HG03108 (cell line): ENCODE measurements around the gene ITM2B.
"Not testable (repeated sequence)": the region's sequence is repeated elsewhere in the genome, so short reads cannot be mapped to it uniquely, and the experiment has no call there.

Source experiments
- ATAC-seq: cut with Tn5 transposase; IDR thresholded peaks from one replicate; pipeline ENCODE4 v1.9.1; 2021; ENCODE audit warnings: moderate library complexity; ENCODE audit not compliant: unreplicated experiment

Gene ITM2B

DNA sequence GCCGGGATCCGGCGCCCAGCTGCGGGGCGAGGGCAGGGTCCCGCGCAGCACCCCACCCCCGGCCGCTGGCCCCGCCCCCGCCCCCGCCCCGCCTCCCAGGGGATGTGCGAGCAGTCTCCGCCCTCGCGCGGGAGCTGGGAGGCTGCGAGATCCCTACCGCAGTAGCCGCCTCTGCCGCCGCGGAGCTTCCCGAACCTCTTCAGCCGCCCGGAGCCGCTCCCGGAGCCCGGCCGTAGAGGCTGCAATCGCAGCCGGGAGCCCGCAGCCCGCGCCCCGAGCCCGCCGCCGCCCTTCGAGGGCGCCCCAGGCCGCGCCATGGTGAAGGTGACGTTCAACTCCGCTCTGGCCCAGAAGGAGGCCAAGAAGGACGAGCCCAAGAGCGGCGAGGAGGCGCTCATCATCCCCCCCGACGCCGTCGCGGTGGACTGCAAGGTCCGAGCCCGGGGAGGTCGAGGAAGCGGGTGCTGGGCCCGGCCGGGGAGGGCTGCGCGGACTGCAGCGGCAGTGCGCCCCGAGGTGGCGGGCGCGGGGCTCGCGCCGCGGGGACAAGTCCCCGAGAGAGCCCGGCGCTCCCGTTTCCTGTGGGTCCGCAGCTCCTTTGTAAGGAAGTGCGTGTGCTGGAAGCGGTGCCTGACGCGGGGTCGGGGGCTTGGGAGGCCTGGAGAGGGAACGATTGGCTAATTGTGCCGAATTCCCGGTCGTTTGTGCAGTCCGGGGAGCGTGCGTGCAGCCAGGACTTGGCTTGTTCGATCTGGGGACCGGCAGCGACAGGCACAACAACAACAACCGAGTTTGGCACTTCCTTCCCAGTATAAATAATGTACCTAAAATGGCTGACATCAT is at the start of gene ITM2B:
Gene ITM2B (plus strand): TSS at position 161 of the 843 bp plus-strand sequence. CDS start 155 bp downstream, at position 316.
- ATAC-seq = peak; percentile 66

DNA sequence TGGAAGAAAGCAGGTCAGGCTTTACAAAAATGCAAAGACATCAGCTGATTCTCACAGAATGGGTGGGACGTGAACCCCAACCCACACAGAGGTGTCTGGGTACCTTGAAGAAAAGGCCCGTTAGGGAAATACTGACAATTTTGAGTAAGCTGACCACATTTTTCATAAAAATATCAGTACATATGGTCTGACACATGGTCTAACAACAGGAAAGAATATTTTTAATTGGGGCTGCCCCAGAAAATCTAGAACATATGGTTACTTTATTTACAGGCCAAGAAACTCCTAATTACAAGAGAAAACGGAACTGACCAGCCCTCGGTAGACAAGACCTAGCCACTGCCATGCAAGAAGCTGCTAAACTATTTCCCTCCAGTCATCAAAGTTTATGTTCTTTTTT is 48.7 kb upstream of the ITM2B start:
- no peak for ATAC-seq

- no peak for ATAC-seq
Measured at GRCh38 chr13:48185018-48185417, 48.0 kb upstream of the ITM2B start.

DNA sequence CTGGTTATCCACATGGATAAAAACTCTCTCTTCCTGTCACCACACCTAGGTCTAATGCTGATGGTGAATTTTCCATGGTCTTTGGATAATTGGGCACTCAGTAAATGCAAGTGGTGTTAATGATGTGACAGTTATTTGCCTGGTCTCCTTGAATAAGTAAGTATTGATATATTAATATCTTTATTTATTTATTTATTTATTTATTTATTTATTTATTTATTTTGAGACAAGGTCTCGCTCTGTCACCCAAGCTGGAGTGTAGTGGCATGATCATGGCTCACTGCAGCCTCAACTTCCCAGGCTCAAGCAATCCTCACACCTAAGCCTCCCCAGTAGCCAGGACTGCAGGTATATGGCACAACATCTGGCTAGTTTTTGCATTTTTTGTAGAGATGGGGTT is 46.3 kb upstream of the ITM2B start:
- ATAC-seq = no peak

- no peak for ATAC-seq
Measured at GRCh38 chr13:48188131-48188530, 44.9 kb upstream of the ITM2B start.

DNA sequence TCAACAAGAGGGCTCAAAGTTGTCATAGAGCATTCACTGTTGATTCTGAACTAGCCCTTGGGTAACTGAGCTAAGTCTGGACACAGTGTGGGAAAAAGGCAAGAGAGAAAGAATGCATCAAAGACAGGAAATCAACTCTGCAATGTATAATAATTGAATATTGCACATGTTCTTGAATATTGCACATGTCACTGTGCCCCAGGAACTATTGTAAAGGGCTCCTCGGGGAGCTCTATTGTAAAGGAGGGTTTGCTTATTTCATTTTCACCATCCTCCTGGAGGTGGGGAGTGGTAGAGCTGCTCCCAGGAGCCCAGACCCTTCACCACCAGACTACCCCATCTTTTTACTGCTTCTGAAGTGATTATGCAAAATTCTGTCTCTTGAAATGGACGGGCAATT is 44.4 kb upstream of the ITM2B start:
- ATAC-seq = no peak

GRCh38 chr13:48189171-48189570 is 43.8 kb upstream of the ITM2B start:
- ATAC-seq = no peak

GRCh38 chr13:48192411-48192935 is 40.5 kb upstream of the ITM2B start:
- ATAC-seq = no peak

DNA sequence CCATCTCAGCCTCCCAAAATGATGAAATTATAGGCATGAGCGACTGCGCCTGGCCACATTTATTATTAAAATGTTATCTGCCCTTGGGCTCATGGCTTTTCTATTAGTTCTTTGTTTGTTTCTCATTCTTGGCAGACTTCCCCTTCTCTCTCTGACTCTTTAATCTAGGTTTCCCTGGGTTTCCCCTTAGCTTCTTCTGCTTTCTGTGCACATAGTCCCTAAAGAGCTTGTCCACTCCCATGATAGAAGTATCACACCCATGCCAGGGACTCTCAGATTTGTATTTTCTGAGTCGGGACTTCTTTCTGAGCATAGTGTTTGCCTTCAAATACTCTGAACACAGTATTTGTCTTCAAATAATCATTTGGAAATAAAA is 38.6 kb upstream of the ITM2B start:
- peak; percentile 87 for ATAC-seq

DNA sequence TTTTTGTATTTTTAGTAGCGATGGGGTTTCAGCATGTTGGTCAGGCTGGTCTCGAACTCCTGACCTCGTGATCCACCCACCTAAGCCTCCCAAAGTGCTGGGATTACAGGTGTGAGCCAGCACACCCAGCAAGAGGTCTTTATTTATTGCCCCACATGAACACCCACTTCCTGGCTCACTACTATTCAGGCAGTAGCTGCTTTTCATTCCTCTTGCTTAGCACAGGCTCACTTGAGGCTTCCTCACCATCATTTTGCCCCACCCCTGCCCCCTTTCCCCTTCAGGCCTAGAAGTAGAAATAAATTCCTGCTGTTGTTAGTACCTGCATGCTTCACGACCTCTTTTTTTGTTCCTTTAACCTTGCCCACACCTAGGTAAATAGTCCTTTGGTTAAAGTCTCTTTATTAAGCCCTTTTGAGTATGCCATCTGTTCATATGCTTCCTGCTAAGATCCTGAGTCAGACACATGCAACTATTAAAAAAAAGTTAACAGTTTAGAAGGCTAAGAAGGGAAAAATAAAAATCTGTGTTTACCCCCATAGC is 33.5 kb upstream of the ITM2B start:
- no peak for ATAC-seq

- ATAC-seq = no peak
Measured at GRCh38 chr13:48201044-48201443, 32.0 kb upstream of the ITM2B start.

- ATAC-seq = not testable (repeated sequence)
Measured at GRCh38 chr13:48207207-48207606, 25.8 kb upstream of the ITM2B start.

DNA sequence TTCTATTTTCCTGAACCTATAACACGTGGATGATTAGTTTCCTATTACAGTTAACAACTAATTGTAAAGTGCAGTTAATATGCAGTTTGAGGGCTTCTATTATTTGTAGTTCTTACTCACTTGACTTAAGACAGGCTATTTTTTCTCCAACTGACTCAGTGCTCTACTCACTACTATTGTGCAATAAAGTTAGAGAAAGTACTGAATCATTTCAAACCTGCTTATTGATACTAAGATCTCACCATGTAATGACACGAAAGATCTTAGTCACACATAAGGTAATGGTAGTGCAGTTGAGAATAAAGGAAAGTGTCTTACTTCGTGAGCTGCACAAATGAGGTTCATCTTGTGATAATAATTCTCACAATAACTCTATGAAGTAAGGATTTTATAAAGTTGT is 22.8 kb upstream of the ITM2B start:
- ATAC-seq = no peak

DNA sequence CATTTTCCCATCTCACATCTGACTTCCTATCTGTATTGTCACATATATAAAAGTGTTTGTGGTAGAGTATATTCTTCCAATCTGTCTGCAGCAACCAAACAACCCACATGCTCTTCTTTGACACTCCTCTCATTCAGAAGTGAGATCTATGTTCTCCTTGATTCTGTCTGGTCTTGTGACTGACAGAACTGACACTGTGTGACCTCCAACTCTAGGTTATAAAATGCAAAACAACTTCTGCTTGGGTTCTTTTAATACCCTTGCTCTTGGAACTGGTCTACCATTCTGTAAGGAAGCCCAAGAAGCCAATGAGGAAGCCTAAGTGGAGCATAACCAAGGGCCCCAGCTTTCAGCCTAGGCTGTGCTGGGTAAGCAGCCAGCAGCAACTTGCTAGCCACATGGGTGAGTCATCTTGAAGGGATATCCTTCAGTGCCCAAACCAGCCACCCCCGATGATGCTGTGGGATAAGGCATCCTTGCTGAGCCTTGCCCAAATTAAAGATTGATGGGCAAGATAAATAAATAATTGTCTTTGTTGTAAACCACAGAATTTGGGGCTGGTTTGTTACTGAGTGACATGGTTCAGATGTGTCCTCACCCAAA is 18.4 kb upstream of the ITM2B start:
- ATAC-seq = no peak

- not testable (repeated sequence) for ATAC-seq
Measured at GRCh38 chr13:48215511-48216203, 17.3 kb upstream of the ITM2B start.

DNA sequence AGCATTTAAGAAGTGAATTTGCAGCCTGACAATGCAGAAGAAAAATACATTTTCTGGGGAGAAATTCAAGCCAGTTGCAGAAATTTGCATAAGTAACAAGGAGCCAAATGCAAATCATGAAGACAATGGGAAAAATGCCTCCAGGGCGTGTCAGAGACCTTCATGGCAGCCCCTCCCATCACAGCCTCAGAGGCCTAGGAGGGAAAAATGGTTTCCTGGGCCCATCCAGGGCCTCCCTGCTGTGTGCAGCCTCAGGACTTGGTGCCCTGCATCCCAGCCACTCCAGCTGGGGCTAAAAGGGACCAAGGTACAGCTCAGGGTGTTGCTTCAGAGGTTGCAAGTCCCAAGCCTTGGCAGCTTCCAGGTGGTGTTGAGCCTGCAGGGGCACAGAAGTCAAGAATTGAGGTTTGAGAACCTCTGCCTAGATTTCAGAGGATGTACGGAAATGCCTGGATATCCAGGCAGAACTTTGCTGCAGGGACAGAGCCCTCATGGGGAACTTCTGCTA is 16.7 kb upstream of the ITM2B start:
- ATAC-seq = no peak

DNA sequence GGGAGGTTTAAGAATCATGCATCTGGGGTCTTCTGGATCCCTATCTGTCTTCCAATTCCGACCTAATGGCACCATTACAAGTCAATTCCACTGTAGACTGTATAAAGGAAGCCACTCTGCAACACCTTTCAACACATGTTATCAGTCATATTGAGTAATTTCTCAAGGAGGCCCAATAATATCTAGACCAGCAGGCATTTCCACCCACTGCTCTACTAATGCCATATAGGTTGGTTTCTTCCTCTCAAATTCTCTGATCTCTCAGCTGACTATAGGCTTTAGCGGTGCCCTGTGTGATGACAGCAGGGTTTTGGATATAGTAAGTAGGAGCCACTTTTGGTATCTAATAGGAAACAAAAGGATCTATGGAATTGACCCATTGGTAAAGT is 12.4 kb upstream of the ITM2B start:
- ATAC-seq = no peak

DNA sequence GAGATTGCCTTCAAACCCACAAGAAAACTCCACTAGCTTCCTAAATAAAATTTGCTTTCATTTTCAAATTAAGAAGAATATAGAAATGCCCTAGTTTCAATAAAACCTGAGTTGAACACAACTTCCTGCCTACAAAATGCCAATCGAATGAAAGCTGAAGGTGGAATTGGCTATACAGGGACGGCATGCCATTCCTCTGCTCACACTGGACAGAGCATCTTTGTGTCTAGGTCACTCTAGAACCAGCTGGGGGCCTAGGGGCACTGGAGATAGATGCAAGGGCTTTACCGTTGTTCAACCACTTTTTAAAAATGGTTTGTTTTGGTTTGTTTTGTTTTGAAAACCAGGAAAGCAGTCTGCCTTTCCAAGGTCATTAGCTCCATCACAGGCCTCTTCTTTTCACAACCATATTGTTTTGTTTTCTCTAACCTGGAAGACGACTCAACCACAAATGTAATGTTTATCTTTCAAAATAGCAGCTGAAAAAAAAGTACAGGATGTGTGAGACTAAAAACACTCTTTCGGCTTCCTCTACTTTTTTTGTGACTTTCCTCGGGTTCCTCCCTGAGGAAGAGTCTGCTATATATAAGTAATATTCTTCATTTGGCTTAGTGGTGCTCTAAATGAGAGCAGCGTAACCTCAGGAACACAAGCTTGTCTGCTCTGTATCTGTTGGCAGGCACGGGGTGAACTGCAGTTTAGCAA is 11.9 kb upstream of the ITM2B start:
- no peak for ATAC-seq

GRCh38 chr13:48221686-48222187 is 11.3 kb upstream of the ITM2B start:
- no peak for ATAC-seq
